PC-3 (cell line): Measurements from ENCODE around the gene MDH1.

Source experiments
- EZH2 ChIP-seq: fragments of 300-600 bp; sonication (generic); IDR thresholded peaks from one replicate; pipeline ENCODE4 v1.6.1; 2017; ENCODE audit warnings: antibody characterized with exemption, mild to moderate bottlenecking, low read length; ENCODE audit not compliant: unreplicated experiment
- EZH2phosphoT487 ChIP-seq: fragments of 300-600 bp; sonication (generic); IDR thresholded peaks from 2 replicates; pipeline ENCODE4 v1.6.1; 2018; ENCODE audit warnings: mild to moderate bottlenecking, antibody characterized with exemption, low read length, borderline replicate concordance
- TF ChIP-seq, protein P1 (sequence below): fragments of 300-600 bp; sonication (generic); conservative IDR thresholded peaks from 2 replicates; pipeline ENCODE4 v1.5.1; 2017; ENCODE audit warnings: antibody characterized with exemption, low read depth, mild to moderate bottlenecking, low read length

- TF ChIP-seq, protein P1, sequence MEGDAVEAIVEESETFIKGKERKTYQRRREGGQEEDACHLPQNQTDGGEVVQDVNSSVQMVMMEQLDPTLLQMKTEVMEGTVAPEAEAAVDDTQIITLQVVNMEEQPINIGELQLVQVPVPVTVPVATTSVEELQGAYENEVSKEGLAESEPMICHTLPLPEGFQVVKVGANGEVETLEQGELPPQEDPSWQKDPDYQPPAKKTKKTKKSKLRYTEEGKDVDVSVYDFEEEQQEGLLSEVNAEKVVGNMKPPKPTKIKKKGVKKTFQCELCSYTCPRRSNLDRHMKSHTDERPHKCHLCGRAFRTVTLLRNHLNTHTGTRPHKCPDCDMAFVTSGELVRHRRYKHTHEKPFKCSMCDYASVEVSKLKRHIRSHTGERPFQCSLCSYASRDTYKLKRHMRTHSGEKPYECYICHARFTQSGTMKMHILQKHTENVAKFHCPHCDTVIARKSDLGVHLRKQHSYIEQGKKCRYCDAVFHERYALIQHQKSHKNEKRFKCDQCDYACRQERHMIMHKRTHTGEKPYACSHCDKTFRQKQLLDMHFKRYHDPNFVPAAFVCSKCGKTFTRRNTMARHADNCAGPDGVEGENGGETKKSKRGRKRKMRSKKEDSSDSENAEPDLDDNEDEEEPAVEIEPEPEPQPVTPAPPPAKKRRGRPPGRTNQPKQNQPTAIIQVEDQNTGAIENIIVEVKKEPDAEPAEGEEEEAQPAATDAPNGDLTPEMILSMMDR: peak; percentile 79
- TF ChIP-seq EZH2 (no peak), EZH2phosphoT487 (no peak)
Observed at GRCh38 chr2:63544017-63544627, 44.6 kb upstream of the MDH1 start.
